ENCODE measurements around the gene CALM1. TPM values are rescaled to one million over a fixed set of nuclear protein-coding genes. Genes with fewer than 3 reads are reported as not detected.

The CALM1 gene
- total RNA-seq, 1 experiment from 2014 or later: 373 TPM

DNA sequence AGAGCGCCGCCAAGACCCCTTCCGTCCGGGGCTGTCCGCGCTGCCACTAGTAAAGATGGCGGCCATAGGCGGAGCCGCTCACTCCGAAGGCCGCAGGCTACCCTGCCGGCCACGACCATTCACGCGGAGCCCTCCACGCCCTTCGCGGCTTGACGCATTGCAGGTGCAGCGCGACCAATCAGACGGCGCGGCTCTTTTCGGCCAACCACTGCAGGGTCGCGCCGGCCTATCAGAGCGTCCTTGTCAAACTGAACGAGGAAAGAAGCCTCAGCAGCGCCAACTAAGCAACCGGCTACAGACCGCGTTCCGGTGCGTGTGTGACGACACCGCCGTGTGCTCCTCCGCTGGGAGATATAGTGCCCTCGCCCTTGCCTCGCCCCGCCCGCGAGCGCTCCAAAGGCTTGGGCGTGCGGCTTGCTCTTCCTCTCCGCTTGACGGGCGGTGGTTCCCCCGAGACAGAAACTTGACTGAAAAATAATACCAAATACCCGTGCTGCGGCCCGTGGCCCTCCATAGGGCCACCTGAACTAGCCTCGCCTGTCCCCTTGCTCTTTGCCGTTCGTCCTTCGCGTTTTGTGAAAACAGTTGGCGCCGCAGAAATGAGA lies 13.6 kb upstream of the CALM1 start (continued):
- TF ChIP-seq NFYB (CRISPR knock-in tag; conservative IDR thresholded peaks at IDR 0.05; ENCODE audit: low read depth): peak; percentile 99
- TF ChIP-seq, protein P1, sequence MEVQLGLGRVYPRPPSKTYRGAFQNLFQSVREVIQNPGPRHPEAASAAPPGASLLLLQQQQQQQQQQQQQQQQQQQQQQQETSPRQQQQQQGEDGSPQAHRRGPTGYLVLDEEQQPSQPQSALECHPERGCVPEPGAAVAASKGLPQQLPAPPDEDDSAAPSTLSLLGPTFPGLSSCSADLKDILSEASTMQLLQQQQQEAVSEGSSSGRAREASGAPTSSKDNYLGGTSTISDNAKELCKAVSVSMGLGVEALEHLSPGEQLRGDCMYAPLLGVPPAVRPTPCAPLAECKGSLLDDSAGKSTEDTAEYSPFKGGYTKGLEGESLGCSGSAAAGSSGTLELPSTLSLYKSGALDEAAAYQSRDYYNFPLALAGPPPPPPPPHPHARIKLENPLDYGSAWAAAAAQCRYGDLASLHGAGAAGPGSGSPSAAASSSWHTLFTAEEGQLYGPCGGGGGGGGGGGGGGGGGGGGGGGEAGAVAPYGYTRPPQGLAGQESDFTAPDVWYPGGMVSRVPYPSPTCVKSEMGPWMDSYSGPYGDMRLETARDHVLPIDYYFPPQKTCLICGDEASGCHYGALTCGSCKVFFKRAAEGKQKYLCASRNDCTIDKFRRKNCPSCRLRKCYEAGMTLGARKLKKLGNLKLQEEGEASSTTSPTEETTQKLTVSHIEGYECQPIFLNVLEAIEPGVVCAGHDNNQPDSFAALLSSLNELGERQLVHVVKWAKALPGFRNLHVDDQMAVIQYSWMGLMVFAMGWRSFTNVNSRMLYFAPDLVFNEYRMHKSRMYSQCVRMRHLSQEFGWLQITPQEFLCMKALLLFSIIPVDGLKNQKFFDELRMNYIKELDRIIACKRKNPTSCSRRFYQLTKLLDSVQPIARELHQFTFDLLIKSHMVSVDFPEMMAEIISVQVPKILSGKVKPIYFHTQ (CRISPR knock-in tag; IDR thresholded peaks at IDR 0.05): no peak
- no peak for TF ChIP-seq ATF3 (CRISPR knock-in tag; conservative IDR thresholded peaks at IDR 0.05)
- 0 out of 2 replicates have a peak, but pooled peaks have one; percentile 38 for TF ChIP-seq AFF4 (CRISPR knock-in tag; IDR thresholded peaks at IDR 0.05; ENCODE audit: borderline replicate concordance)
- no peak for TF ChIP-seq TCF7 (CRISPR knock-in tag; IDR thresholded peaks at IDR 0.05; ENCODE audit: low read depth)
- no peak for TF ChIP-seq ZNF425 (CRISPR knock-in tag; conservative IDR thresholded peaks at IDR 0.05)
- peak; percentile 91 for TF ChIP-seq SMAD3 (CRISPR knock-in tag; IDR thresholded peaks at IDR 0.05; ENCODE audit: borderline replicate concordance)
- no peak for TF ChIP-seq CREB1 (CRISPR knock-in tag; IDR thresholded peaks at IDR 0.05)
- TF ChIP-seq, protein P2, sequence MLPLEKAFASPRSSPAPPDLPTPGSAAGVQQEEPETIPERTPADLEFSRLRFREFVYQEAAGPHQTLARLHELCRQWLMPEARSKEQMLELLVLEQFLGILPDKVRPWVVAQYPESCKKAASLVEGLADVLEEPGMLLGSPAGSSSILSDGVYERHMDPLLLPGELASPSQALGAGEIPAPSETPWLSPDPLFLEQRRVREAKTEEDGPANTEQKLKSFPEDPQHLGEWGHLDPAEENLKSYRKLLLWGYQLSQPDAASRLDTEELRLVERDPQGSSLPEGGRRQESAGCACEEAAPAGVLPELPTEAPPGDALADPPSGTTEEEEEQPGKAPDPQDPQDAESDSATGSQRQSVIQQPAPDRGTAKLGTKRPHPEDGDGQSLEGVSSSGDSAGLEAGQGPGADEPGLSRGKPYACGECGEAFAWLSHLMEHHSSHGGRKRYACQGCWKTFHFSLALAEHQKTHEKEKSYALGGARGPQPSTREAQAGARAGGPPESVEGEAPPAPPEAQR (CRISPR knock-in tag; IDR thresholded peaks at IDR 0.05): no peak
- TF ChIP-seq ZMAT4 (CRISPR knock-in tag; IDR thresholded peaks at IDR 0.05): no peak
- TF ChIP-seq GABPB1 (CRISPR knock-in tag; IDR thresholded peaks at IDR 0.05): peak; percentile 84
- TF ChIP-seq, protein P3, sequence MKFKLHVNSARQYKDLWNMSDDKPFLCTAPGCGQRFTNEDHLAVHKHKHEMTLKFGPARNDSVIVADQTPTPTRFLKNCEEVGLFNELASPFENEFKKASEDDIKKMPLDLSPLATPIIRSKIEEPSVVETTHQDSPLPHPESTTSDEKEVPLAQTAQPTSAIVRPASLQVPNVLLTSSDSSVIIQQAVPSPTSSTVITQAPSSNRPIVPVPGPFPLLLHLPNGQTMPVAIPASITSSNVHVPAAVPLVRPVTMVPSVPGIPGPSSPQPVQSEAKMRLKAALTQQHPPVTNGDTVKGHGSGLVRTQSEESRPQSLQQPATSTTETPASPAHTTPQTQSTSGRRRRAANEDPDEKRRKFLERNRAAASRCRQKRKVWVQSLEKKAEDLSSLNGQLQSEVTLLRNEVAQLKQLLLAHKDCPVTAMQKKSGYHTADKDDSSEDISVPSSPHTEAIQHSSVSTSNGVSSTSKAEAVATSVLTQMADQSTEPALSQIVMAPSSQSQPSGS (CRISPR knock-in tag; IDR thresholded peaks at IDR 0.05; ENCODE audit: borderline replicate concordance, low read depth): no peak
- TF ChIP-seq, protein P4, sequence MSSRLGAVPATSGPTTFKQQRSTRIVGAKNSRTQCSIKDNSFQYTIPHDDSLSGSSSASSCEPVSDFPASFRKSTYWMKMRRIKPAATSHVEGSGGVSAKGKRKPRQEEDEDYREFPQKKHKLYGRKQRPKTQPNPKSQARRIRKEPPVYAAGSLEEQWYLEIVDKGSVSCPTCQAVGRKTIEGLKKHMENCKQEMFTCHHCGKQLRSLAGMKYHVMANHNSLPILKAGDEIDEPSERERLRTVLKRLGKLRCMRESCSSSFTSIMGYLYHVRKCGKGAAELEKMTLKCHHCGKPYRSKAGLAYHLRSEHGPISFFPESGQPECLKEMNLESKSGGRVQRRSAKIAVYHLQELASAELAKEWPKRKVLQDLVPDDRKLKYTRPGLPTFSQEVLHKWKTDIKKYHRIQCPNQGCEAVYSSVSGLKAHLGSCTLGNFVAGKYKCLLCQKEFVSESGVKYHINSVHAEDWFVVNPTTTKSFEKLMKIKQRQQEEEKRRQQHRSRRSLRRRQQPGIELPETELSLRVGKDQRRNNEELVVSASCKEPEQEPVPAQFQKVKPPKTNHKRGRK (CRISPR knock-in tag; IDR thresholded peaks at IDR 0.05; ENCODE audit: borderline replicate concordance): no peak
- TF ChIP-seq, protein P5, sequence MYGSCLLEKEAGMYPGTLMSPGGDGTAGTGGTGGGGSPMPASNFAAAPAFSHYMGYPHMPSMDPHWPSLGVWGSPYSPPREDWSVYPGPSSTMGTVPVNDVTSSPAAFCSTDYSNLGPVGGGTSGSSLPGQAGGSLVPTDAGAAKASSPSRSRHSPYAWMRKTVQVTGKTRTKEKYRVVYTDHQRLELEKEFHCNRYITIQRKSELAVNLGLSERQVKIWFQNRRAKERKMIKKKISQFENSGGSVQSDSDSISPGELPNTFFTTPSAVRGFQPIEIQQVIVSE (CRISPR knock-in tag; IDR thresholded peaks at IDR 0.05; ENCODE audit: borderline replicate concordance): no peak
- peak; percentile 96 for TF ChIP-seq TEAD1 (CRISPR knock-in tag; IDR thresholded peaks at IDR 0.05)
- TF ChIP-seq ATF1 (CRISPR knock-in tag; IDR thresholded peaks at IDR 0.05): no peak
- TF ChIP-seq, protein P6, sequence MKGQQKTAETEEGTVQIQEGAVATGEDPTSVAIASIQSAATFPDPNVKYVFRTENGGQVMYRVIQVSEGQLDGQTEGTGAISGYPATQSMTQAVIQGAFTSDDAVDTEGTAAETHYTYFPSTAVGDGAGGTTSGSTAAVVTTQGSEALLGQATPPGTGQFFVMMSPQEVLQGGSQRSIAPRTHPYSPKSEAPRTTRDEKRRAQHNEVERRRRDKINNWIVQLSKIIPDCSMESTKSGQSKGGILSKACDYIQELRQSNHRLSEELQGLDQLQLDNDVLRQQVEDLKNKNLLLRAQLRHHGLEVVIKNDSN (CRISPR knock-in tag; IDR thresholded peaks at IDR 0.05): peak; percentile 68
- TF ChIP-seq ZNF121 (CRISPR knock-in tag; IDR thresholded peaks at IDR 0.05): 0 out of 2 replicates have a peak, but pooled peaks have one; percentile 4
- no peak for TF ChIP-seq NR2C2 (CRISPR knock-in tag; IDR thresholded peaks at IDR 0.05)
- no peak; the same call in 1 of the 2 replicates for TF ChIP-seq TP53 (CRISPR knock-in tag; IDR thresholded peaks at IDR 0.05)
- TF ChIP-seq CBFB (CRISPR knock-in tag; IDR thresholded peaks at IDR 0.05; ENCODE audit: low read depth): peak; percentile 44; the same call in 1 of the 2 replicates
- no peak for TF ChIP-seq ZBTB21 (CRISPR knock-in tag; IDR thresholded peaks at IDR 0.05; ENCODE audit: borderline replicate concordance)
- TF ChIP-seq NR3C1 (CRISPR knock-in tag; conservative IDR thresholded peaks at IDR 0.05; ENCODE audit: low read depth): no peak
